IMR-90 (cell line): ENCODE results near the gene CSH2. TPM values are rescaled to one million over a fixed set of nuclear protein-coding genes. Genes with fewer than 3 reads are reported as not detected.

Source experiments
- ATAC-seq: fragments of 200-7000 bp; cut with Tn5 transposase; 2 replicates; pipeline ENCODE4 v1.9.1; 2020; ENCODE audit warnings: low read depth, mild to moderate bottlenecking, moderate library complexity
- BruUV-seq: library from RNA; stranded (reverse); fragments of 400-500 nt; replicated peaks from 2 replicates; lab custom pipeline; 2021; lab: Mats Ljungman, UMichigan
- CTCF ChIA-PET: fragments of 300-600 bp; formaldehyde crosslinking; extraction: SDS; loops from one replicate; lab custom pipeline; 2021; ENCODE audit warnings: antibody characterized with exemption; lab: Yijun Ruan, JAX
- POLR2A ChIA-PET: fragments of 300-600 bp; sonication (Branson Sonifier 250); formaldehyde crosslinking; loops from one replicate; lab custom pipeline; 2022; ENCODE audit warnings: antibody characterized with exemption; ENCODE audit not compliant: unreplicated experiment; lab: Charles Lee
- DNase-seq: peaks from one replicate; pipeline ENCODE4 v3.0.0; 2013
- H2AFZ ChIP-seq: replicated peaks from 2 replicates; pipeline ENCODE3; 2013; ENCODE audit warnings: low read length, mild to moderate bottlenecking; ENCODE audit not compliant: poor library complexity
- H2AK5ac ChIP-seq: 2 replicates; pipeline ENCODE4 v1.6.1; 2013; ENCODE audit warnings: low read depth, low read length, inconsistent platforms
- H2AK9ac ChIP-seq: replicated peaks from 2 replicates; pipeline ENCODE3; 2013; ENCODE audit warnings: mild to moderate bottlenecking, low read depth, low read length, moderate library complexity; ENCODE audit not compliant: poor library complexity
- H2BK120ac ChIP-seq: 2 replicates; pipeline ENCODE4 v1.6.1; 2013; ENCODE audit warnings: low read depth, low read length, inconsistent platforms
- H2BK15ac ChIP-seq: 3 replicates; pipeline ENCODE4 v1.6.1; 2013; ENCODE audit warnings: low read depth, low read length, inconsistent platforms
- H2BK20ac ChIP-seq: 2 replicates; pipeline ENCODE4 v1.6.1; 2013; ENCODE audit warnings: low read depth, mild to moderate bottlenecking, inconsistent platforms, low read length, moderate library complexity
- H2BK5ac ChIP-seq: 2 replicates; pipeline ENCODE4 v1.6.1; 2013; ENCODE audit warnings: mild to moderate bottlenecking, low read depth, low read length, inconsistent platforms; ENCODE audit not compliant: poor library complexity, severe bottlenecking
- H3K14ac ChIP-seq: replicated peaks from 2 replicates; pipeline ENCODE4 v1.6.1; 2013; ENCODE audit warnings: low read depth, low read length, inconsistent platforms
- H3K18ac ChIP-seq: 2 replicates; pipeline ENCODE4 v1.6.1; 2013; ENCODE audit warnings: low read depth, low read length, control low read depth
- H3K23ac ChIP-seq: 2 replicates; pipeline ENCODE4 v1.6.1; 2013; ENCODE audit warnings: low read depth, low read length, inconsistent platforms
- H3K27ac ChIP-seq: 2 replicates; pipeline ENCODE4 v1.5.1; 2013; ENCODE audit warnings: mild to moderate bottlenecking, control low read depth, low read length; ENCODE audit not compliant: insufficient read depth
- H3K27me3 ChIP-seq: 2 replicates; pipeline ENCODE4 v1.6.1; 2013; ENCODE audit warnings: low read length; ENCODE audit not compliant: control insufficient read depth, insufficient read depth
- H3K36me3 ChIP-seq: 2 replicates; pipeline ENCODE4 v1.6.1; 2013; ENCODE audit warnings: low read length, mixed read lengths; ENCODE audit not compliant: control insufficient read depth, insufficient read depth
- H3K4ac ChIP-seq: 2 replicates; pipeline ENCODE4 v1.6.1; 2013; ENCODE audit warnings: low read depth, low read length, inconsistent platforms
- H3K4me1 ChIP-seq: 2 replicates; pipeline ENCODE4 v1.6.1; 2013; ENCODE audit warnings: low read length, mixed read lengths; ENCODE audit not compliant: control insufficient read depth, insufficient read depth
- H3K4me2 ChIP-seq: 2 replicates; pipeline ENCODE4 v1.6.1; 2013; ENCODE audit warnings: low read depth, mild to moderate bottlenecking, control low read depth, low read length, moderate library complexity
- H3K4me3 ChIP-seq: 2 replicates; pipeline ENCODE4 v1.5.1; 2013; ENCODE audit warnings: low read depth, mild to moderate bottlenecking, control low read depth, low read length, moderate library complexity; ENCODE audit not compliant: insufficient read depth
- H3K56ac ChIP-seq: 2 replicates; pipeline ENCODE4 v1.6.1; 2013; ENCODE audit warnings: low read length, inconsistent platforms; ENCODE audit not compliant: insufficient read depth; ENCODE audit errors: extremely low read depth
- H3K79me1 ChIP-seq, 2 experiments: 2 replicates each; pipeline ENCODE4 v1.6.1; 2013; ENCODE audit warnings: low read length in 2 of 2, inconsistent platforms in 1 of 2, low read depth in 1 of 2
- H3K9ac ChIP-seq: 2 replicates; pipeline ENCODE4 v1.6.1; 2013; ENCODE audit warnings: low read depth, low read length, control low read depth
- H3K9me1 ChIP-seq: 2 replicates; pipeline ENCODE4 v1.6.1; 2013; ENCODE audit warnings: low read length, inconsistent platforms; ENCODE audit not compliant: insufficient read depth
- H3K9me3 ChIP-seq: 2 replicates; pipeline ENCODE4 v1.6.1; 2013; ENCODE audit warnings: low read length; ENCODE audit not compliant: control insufficient read depth, insufficient read depth
- H4K20me1 ChIP-seq: 2 replicates; pipeline ENCODE4 v1.6.1; 2013; ENCODE audit warnings: low read length, inconsistent platforms; ENCODE audit not compliant: insufficient read depth
- H4K5ac ChIP-seq: 2 replicates; pipeline ENCODE4 v1.6.1; 2013; ENCODE audit warnings: mild to moderate bottlenecking, low read depth, low read length, control low read depth
- H4K8ac ChIP-seq, 2 experiments: 2 replicates each; pipeline ENCODE4 v1.6.1; 2013; ENCODE audit warnings: low read depth in 2 of 2, low read length in 2 of 2, control low read depth in 1 of 2, inconsistent platforms in 1 of 2
- H4K91ac ChIP-seq: 2 replicates; pipeline ENCODE4 v1.6.1; 2013; ENCODE audit warnings: low read depth, low read length, inconsistent platforms; ENCODE audit not compliant: insufficient read depth
- MXI1 ChIP-seq: IDR thresholded peaks from 2 replicates; pipeline ENCODE4 v1.6.1; 2012; ENCODE audit warnings: low read depth, mild to moderate bottlenecking, low read length, moderate library complexity, borderline replicate concordance
- RFX5 ChIP-seq: IDR thresholded peaks from 2 replicates; pipeline ENCODE4 v1.8.0; 2012; ENCODE audit warnings: low read depth, mild to moderate bottlenecking, low read length, moderate library complexity
- WGBS, 2 experiments: methylation state at CpG; one replicate each; pipeline versions ENCODE4 v1.1.5 to v1.1.7; 2013; ENCODE audit warnings: missing lambda C conversion rate in 2 of 2; ENCODE audit not compliant: insufficient read length in 1 of 2; ENCODE audit errors: extremely low coverage in 2 of 2; 5-methylcytosine and 5-hydroxymethylcytosine counted together
- dilution Hi-C: fragments of 300-500 bp; cut with HindIII; formaldehyde crosslinking; loops from one replicate; pipeline ENCODE4 v1.14.3; 2018; ENCODE audit warnings: low sequenced_read_pairs; ENCODE audit not compliant: unreplicated experiment
- in situ Hi-C: fragments of 300-500 bp; cut with MboI; formaldehyde crosslinking; loops from 3 replicates; pipeline ENCODE4 v1.14.3; 2019; ENCODE audit warnings: low sequenced_read_pairs, inconsistent platforms, mixed read lengths
- intact Hi-C: fragments of 100-400 bp; cut with micrococcal nuclease; formaldehyde crosslinking; loops from 2 replicates; pipeline ENCODE4 v1.10.0; 2022
- polyA plus RNA-seq, 3 experiments: library from polyadenylated mRNA; depleted of rRNA; stranded (reverse); fragments of >200 nt; gene quantifications; 2 replicates each; pipeline ENCODE4 v1.2.3, GENCODE V29; 2012; ENCODE audit warnings: low replicate concordance in 1 of 3
- total RNA-seq: library from RNA; depleted of rRNA; stranded (reverse); fragments of >200 nt; gene quantifications from 2 replicates; pipeline ENCODE4 v1.2.3, GENCODE V29; 2012

The CSH2 gene
- total and polyA plus RNA-seq, 2 of the 4 experiments (the other 2 are of a cell fraction) = not detected

- intact Hi-C loops = no loop called here
- POLR2A ChIA-PET = no interaction called here
Measured at GRCh38 chr17:63842173-63842539, 31.3 kb downstream of the CSH2 start.

More at GRCh38 chr17:63842173-63842539, 31.3 kb downstream of the CSH2 start:
- in situ Hi-C loops (no loop called here), dilution Hi-C loops (no loop called here)
- peak; percentile 12 for ATAC-seq
- no peak overlapping the region for H4K5ac ChIP-seq
- H2BK15ac ChIP-seq = no peak overlapping the region
- H3K23ac ChIP-seq = peak overlapping the region; percentile 97
- WGBS, 2 experiments = 0% methylated on average over 4 of the region's 36 CpGs; no CpG with 5 or more reads in 1 of the 2 experiments
- no peaks in the 10 kb centered on the region for H3K9me3 ChIP-seq
- peak overlapping the region; percentile 77 for H3K9ac ChIP-seq
- peaks cover 34% of the 10 kb centered on the region for H4K20me1 ChIP-seq
- TF ChIP-seq RFX5 = no peak
- peak; percentile 46; the same call in 1 of the 2 replicates for TF ChIP-seq MXI1
- H2AFZ ChIP-seq = peak overlapping the region; percentile 96
- H3K79me1 ChIP-seq = peaks cover 6 to 49% of the 10 kb centered on the region in 2 experiments; a peak in 3 of 4 replicates
- H3K9me1 ChIP-seq = peaks cover 12% of the 10 kb centered on the region
- peak overlapping the region; percentile 84 for H3K27ac ChIP-seq
- H3K18ac ChIP-seq = no peak overlapping the region
- peak overlapping the region; percentile 65 for H3K4ac ChIP-seq
- H3K56ac ChIP-seq = peak overlapping the region; percentile 79; the same call in 1 of the 2 replicates
- H4K8ac ChIP-seq = peak overlapping the region; percentile 1 to 70; a peak in 2 of 4 replicates
- peak overlapping the region; percentile 51 for H2BK5ac ChIP-seq
- H2BK120ac ChIP-seq = no peak overlapping the region
- H2AK5ac ChIP-seq = peak overlapping the region; percentile 28; the same call in 1 of the 2 replicates
- CTCF ChIA-PET = no interaction called here
- peak overlapping the region; percentile 91 for H2AK9ac ChIP-seq
- peak overlapping the region; percentile 59 for H3K14ac ChIP-seq
- peak overlapping the region; percentile 94 for H3K4me2 ChIP-seq
- no peak for DNase-seq
- peak overlapping the region; percentile 58; the same call in 1 of the 2 replicates for H4K91ac ChIP-seq
- H3K27me3 ChIP-seq = no peaks in the 10 kb centered on the region
- no TSS peak for BruUV-seq
- no peaks in the 10 kb centered on the region; the same call in 1 of the 2 replicates for H3K36me3 ChIP-seq
- peak overlapping the region; percentile 81 for H3K4me3 ChIP-seq
- peaks cover 23% of the 10 kb centered on the region for H3K4me1 ChIP-seq
- H2BK20ac ChIP-seq = no peak overlapping the region
